Stimulated activated CD4-positive, alpha-beta T cell treated with anti-CD3 and anti-CD28 coated beads, Interleukin-12 subunit alpha, Interleukin-12 subunit beta, amount 100 ng/mL, for 4 hours (primary cell): ENCODE results near the gene MROH8.

Experiments used
- DNase-seq: peaks from one replicate; pipeline ENCODE4 v3.0.0-alpha.2; 2020

The MROH8 gene

DNA sequence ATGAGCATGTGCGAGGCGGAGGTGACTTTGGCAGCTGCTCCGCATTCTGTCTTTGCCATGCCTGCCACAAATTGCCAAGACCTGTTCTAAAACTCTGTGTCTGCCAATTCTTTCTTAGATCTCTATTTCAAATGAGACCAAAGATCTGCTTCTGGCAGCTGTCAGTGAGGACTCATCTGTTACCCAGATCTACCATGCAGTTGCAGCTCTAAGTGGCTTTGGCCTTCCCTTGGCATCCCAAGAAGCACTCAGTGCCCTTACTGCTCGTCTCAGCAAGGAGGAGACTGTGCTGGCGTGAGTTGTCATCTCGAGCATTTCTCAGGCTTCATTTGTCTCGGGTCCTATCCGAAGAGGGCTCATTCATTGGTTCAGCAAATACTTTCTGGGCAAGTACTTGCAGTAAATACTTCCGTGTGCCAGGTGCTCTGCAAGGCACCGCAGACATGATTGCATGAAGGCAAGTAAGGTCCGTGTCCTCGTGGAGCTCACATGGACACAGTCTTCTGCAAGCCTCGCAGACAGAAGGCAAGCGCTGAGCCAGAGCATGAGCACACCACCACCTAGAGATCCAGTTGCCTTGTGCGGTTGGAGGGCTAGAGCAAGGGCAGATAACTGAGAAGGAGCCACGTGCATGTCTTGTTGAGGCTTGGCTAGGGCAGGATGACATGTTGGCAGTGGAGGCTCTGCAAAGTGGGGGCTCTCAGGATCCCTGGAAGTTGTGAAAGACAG, 19.7 kb upstream of the MROH8 start:
- DNase-seq: no peak

DNA sequence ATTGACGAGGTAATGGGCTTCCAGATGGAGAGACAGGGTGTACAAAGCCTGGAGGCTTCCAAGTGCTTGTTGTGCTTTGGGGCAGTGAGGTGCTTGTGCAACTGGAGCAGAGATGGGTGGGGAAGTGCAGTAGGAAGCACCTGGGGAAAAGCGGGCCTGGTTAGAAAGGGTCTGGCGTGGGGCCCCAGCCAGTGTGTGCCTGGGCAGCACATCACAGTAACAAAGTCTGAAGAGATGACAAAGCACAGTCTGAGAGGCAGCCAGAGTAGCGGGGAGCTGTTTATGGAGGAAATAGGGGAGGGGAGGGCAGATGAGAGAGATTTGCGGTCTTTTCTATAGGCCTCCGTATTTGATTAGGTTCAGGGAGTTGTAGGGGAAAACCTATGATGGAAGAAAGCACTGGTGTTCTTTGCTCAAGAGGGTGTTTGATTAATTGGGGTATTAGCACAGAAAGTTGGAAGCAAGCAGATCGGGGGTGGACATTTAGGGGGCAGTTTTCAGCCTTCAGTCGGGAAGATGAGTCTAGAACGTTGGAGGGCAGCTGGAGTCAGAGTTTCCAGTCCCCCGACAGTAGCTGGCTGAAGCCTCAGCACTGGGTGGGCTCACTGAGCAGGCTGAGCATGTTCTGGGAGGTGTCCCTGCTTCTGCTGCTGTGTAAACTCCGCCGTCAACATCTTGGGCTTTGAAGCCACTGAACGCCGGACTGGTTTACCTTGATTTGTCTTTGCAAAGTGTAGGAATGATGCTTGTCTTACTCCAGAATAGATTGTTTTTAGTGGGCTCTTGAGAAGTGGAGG, 15.5 kb upstream of the MROH8 start:
- DNase-seq: no peak

DNA sequence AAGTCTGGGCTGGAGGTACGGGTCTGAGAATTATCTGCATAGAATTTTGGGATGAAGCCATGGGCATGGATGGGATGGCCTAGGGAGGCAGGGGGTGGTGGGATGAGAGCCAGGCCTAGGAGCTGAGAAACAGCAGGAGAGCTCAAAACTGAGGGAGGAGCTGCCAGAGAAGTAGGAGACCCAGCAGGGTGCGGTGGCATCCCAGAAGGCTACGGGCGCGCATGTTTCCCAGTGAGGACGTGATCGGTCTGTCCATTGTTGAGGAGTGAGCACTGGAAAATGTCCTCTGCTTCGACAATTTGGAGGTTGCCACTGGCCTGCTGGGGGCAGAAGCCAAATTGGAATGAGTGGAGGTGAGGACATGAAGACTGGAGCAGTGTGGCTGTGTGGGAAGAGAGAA, 14.5 kb upstream of the MROH8 start:
- no peak for DNase-seq

DNA sequence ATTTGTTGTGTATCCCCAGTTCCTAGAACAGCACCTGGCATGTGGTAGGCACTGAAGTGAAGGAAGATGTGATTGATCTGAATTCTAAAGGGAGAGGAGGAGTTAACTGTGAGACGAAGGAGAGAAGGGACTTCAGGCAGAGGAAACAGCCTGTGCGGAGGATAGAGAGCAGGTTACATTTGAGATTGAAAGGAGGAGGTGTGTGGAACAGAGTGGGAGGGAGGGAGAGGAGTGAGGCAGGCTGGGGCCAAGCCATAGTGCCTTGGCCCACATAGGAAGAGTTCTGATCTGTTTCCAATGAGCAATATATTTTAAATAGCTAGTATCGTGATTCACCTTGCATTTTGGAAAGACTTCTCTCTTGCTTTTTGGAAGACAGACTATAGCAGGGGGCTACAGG, 13.9 kb upstream of the MROH8 start:
- DNase-seq: no peak

DNA sequence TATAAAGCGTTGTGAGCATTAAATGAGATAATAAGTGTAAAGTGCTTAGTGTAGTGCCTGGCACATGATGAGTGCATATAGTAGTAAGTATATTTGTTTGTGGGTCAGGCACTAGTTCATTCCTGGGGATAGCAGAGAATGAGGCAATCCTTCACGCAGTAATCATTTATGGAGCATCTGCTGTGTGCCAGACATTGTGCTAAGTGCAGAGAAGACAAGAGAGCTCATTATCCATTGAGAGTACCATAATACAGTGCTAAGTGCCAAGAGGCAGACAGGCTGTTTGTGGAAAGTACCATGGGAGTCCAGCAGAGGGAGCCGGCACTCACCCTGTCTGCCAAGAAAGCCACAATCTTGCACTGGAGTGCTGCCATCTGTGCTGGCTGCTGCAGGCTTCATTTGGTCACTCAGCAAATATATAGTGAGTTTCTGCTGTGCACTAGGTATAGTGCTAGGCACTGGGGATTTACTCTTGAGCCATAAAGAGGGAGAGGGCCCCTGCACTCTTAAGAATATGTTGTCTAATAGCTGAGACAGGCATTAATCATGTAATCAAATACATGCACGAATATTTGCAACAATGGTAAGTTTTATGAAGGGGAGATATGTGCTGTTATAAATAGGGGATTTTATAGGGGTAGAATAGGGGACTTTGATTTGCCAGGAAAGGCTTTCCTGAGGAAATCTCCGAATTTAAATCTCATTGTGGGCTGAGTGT, 12.9 kb upstream of the MROH8 start:
- DNase-seq: peak; percentile 66

DNA sequence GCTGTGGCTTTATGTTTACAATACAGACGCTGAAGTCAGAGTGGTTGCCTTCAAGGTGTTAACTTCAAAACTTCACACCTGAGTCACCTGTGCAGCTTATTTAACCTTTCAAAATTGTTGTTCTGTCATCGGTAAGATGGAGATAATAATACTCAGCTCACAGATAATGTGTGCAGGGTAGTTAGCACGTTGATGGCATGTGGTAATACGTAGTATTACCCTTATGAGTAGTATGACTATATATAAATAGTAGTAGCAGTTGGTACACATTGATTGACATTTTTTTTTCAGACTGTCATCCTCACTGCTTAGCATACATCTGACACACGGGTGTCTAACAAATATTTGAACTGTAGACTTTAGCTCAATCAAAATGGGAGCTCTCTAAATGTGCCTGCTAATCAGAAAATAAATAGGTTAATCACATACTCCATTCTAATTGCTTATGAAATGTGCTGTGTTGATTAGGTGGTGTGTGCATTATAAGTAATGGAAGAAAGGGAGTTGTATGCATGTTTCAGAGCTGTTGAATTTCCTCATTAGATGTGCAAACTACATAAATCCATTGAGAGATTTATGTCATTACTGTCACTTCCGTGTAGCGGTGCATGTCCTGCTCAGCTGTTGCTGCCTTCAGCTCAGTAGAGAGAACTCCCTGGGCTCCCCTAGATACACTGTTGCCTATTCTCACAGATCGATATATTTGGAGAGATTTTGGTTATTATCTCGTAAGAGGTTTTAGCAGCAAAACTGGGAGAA, 11.2 kb upstream of the MROH8 start:
- no peak for DNase-seq

DNA sequence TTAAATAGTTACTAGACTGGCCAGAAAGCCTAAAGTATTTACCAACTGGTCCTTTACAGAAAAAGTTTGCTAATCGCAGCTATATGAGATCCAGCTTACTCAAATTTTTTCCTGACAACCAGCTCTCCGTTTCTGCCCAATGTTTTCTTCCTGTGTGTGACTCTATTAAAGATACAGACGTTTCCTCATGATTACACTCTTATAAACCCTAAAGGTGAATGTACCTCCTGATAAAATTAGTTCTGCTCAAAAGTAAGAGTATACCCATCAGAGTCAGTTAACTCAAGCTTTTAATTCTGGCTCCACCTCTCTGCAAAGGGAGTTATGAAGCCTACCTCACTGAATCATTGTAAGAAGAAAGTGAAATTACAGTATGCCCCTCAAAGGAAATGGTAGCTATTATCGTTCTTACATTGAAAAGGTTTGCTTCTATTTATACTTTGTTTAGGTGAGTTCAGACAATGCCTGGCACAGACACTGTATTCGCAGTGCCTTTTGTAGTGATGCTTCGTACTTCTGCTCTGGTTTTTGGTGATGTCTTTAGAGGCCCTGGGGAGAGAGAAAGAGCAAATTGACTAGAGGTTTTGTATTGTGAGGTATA, 10.2 kb upstream of the MROH8 start:
- DNase-seq: no peak

DNA sequence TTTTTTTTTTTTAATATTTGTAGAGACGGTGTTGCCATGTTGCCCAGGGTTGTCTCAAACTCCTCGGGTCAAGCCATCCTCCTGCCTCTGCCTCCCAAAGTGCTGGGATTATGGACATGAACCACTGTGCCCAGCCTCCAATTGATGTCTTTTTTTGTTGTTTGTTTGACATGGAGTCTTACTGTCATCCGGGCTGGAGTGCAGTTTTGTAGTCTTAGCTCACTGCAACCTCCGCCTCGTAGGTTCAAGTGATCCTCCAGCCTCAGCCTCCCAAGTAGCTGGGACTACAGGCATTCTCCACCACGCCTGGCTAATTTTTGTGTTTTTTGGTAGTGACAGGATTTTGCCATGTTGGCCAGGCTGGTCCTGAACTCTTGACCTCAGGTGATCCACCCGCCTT, 9.4 kb upstream of the MROH8 start:
- DNase-seq: no peak

DNA sequence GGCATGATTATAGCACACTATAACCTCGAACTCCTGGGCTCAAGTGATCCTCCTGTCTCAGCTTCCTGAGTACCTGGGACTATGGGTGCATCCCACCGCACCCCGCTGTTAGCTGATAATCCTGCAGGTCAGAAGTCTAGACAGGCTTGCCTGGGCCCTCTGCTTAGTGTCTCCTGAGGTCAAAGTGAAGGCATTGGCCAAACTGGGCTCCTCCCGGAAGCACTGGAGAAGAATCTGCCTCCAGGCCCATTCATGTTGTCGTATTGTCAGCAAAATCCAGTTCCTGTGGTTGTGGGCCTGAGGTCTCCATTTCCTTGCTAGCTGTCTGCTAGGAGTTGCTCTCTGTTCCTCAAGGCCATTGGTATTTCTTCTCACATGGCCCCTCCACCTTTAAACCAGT, 6.3 kb upstream of the MROH8 start:
- DNase-seq: no peak

DNA sequence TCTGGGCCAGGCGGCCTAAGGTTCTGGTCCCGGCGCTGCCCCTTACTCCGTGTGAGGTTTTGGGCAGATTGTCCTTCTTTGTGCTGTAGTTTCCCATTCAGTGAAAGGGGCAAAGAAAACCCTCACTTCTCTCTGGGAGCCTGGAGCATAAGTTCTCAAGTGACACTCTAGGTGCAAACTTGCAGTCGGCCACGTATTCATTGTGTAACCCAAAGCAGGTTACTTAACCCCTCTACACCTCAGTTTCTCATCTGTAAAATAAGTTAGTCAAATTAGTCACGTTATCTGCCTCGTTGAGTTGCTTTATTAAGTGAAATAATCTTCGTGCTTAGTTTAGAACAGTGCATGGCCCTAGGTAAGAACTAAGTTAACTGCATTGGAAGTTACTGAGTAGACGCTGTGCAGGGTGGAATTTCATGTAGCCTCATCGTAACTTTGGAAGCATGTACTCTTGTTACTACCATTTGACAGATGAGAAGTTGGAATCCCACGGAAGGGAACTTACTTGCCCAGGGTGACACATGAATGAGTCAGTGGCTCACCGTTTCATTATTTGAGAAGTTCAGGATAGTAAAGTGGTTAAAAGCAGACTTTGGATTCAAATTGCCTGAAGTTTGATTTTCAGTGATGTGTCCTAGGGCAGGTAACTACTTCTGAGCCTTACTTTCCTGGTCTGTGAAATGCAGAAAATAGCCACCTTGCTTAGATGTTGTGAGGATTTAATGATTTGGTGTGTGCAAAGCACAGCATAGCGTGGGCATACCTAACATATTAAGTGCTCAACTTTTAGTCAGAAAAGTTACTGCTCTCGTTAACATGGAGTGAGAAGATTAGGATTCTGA, 556 bp upstream of the MROH8 start:
- no peak for DNase-seq

DNA sequence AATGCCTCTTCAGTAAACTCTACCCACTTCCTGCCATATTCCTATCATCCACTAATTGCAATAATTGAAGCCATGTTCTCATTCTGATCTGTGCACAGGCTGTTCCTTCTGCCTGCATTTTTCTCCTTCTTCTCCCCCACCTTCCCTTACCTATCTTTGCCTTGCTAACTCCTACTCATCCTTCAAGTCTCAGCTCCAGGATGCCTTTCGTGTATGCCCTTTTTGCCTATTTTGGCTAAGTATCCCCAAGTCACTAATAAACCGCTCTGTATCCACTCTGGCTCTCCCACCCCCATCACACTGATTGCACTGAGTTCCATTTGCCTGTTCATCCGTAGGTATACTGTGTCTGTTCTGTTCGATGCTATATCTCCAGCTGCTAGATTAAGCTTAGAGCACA, 6.5 kb downstream of the MROH8 start:
- DNase-seq: no peak

DNA sequence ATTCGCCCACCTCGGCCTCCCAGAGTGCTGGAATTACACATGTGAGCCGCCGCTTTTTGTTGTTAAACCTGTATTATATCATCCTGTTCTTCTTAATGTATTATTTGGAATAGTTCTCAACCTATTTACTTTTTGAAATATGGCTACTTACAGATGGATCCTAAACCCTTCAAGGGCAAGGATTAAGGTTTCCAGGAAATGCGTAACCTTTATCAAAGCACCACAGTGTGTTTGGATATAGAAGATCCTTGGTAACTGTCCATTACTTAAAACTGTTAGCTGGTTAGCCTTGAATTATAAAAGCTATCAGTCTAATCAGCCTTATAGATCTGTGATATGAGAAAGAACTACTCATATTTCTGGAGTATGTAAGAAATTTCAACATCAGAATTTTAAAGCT, 12.5 kb downstream of the MROH8 start:
- no peak for DNase-seq

DNA sequence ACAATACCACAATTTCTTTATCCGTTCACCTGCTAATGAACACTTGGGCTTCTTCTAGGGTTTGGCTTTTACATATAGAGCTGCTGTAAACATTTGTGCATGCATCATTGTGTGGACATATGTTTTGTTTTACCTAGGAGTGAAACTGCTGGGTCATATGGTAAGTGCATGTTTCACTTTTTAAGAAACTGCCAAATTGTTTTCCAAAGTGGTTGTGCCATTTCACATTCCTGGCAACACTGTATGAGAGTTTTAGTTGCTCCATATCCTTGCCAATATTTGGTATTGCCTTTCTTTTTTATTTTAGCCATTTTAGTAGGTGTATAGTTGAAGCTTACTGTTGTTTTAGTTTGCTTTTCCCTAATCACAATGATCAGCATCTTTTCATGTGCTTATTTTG, 14.3 kb downstream of the MROH8 start:
- no peak for DNase-seq

DNA sequence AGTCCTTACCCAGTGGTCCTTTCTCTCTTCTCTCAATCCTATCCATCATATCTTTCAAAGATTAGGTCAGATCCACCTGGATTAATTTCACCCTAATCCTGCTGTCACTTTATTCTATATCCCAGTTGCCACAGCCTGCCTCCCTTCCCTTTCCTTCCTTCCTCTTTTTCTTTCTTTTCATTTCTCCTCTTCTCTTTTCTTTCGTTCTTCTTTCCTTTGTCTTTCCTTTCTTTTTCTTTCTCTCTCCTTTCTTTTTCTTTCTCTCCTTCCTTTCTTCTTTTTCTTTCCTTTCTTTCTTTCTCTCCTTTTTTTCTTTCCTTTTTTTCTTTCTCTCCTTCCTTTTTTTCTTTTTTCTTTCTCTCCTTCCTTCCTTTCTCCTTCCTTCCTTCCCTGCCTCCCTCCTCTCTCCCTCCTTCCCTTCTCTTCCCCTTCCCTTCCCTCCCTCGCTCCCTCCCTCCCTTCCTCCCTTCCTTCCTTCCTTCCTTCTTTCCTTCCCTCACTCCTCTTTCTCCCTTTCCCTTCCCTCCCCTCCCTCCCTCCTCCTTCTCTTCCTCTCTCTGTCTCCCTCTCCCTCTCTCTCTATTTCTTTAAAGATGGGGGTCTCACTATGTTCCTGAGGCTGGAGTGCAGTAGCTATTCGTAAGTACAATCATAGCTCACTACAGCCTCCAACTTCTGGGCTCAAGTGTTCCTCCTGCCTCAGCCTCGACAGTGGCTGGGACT, 15.4 kb downstream of the MROH8 start:
- DNase-seq: no peak

DNA sequence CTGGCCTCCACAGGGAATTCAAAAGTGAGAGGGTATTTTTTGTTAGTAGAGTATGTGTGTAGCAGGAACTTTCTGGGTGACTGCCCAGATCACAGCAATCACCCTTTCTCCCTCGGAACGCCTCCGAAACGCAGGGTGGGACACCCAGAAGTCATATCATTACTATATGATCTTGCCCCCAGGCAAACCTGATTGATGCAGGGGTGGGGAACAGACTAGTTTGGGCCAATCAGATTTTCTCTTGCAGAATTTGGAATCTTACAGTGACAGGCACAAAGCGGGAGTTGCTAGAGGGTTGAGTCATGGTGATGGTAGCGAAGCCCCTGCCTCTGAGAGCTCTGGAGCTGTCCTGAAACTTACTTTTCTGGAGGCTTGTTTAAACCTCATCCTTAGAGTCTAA, 16.7 kb downstream of the MROH8 start:
- no peak for DNase-seq

DNA sequence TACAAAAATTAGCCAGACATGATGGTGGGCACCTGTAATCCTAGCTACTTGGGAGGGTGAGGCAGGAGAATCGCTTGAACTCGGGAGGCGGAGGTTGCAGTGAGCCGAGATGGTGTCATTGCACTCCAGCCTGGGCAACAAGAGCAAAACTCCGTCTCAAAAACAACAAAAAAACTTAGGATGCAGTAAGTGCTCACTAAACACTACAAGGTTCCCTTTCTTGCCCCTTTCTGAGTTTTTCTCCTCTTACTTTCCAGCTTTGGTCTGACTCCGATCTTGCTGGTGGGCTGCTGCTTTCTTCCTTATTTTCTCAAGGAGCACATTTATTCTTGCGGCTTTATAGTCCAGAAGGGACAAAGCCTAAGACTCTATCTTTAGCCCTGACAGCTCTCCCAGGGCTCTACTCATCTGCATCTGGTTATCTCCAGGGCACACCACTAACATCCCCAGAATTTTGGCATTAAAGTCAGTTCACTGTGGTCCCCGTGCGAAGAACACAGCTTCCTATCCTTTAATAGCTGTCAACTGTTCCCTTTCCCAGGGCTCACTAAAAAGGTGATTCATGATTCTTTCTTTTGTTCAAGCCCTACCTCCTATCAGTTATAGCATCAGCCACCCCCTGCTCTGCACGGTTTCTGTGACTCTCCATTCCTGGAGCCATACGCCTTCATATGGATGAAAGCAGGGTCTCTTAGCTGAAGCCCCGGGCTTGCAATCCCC, 17.4 kb downstream of the MROH8 start:
- no peak for DNase-seq

DNA sequence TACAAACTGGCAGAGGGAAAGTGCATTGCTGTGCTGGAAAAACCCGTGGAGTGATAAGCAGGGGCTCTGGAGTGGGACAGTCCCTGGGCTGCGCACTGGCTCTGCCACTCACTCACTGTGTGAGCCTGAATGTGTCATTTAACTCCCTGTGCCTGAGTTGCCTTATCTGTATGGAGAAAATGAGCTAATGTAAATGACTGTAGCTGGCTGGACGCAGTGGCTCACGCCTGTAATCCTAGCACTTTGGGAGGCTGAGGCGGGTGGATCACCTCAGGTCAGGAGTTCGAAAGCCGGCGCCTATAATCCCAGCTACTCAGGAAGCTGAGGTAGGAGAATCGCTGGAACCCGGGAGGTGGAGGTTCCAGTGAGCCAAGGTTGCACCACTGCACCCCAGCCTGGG, 18.7 kb downstream of the MROH8 start:
- no peak for DNase-seq

DNA sequence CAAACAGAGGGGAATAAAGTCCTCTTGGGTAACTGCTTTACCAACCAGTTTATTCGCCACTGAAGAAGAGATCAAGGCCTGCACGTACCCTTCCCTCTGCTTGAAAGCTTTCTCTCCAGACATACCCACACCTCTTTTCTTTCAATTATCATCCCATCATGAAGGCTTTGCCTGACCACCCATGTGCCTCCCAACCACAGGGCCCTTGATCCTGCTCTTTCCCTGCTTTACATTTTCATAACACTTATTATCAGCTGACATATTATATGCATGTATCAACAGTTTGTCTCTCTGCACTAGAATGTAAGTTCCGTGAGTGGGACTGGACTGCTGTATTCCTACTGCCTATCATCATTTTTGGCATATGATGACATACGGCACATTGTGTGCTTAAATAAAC, 21.1 kb downstream of the MROH8 start:
- DNase-seq: no peak

DNA sequence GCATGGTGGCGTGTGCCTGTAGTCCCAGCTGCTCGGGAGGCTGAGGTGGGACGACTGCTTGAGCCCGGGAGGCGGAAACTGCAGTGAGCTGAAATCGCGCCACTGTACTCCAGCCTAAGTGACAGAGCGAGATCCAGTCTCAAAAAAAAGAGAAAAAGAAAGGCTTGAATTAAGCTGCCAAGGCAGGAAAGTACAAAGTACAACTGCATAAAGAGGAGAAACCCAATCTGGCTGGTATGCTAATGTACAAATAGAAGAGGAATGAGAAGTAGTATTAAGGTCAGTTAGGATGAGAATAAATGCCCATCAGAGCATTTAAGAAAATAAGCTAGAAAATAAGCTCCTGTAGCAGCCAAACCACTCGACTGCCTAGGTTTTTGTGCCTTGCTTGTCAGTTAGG, 23.4 kb downstream of the MROH8 start:
- DNase-seq: no peak

DNA sequence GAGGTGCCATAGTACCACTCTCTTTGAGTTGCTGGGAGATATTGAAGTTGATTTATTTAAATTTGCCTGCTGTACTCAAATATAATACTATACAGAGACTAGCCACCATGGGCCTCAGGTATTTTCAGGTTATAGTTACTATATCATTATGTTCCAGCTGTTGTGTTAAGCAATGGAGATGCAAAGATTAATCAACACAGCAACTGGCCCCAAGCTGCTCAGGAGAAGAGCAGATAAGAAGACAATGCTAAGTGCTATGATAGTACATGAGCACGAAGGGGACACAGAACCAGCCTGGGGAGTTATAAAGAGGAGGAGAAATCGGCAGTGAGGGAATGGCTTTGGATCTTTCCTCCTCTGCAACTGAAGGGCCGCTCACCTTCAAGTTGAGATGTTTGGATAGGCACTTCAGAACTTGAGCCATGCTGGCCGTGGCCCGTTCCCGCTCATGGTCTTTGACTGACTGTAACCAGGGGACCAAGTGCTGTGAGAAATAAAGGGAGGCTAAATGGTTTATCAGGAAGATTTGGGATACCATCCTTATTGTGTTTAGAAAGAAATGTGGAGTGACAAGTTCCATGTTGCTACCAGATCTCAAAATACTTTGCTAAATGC, 24.6 kb downstream of the MROH8 start:
- no peak for DNase-seq
